Activated CD8-positive, alpha-beta memory T cell treated with anti-CD3 and anti-CD28 coated beads for 36 hours (primary cell): ENCODE measurements around the gene AKT1. TPM values are rescaled to one million over a fixed set of nuclear protein-coding genes. Genes with fewer than 3 reads are reported as not detected.

Experiments
- CTCF ChIA-PET: fragments of 350-600 bp; sonication (Branson Sonifier 250); formaldehyde crosslinking; loops from one replicate; lab custom pipeline; 2021; ENCODE audit warnings: antibody characterized with exemption; lab: Charles Lee
- POLR2A ChIA-PET: fragments of 350-600 bp; sonication (Branson Sonifier 250); formaldehyde crosslinking; loops from one replicate; lab custom pipeline; 2021; ENCODE audit warnings: antibody characterized with exemption; lab: Charles Lee
- total RNA-seq, 2 experiments: library from RNA; stranded (reverse); gene quantifications; one replicate each; pipeline ENCODE4 v1.2.3, GENCODE V29; 2021

AKT1 gene
- total RNA-seq, 2 experiments from 2014 or later, result 155 to 173 TPM

- CTCF ChIA-PET, result interaction anchor here (1.6 to 1.9 kb wide), 2 partner anchors 34 to 49 kb away, joined by 3 to 9 read pairs; partner anchors contain the start of gene SIVA1
These were observed 7.0 kb upstream of the AKT1 start for GRCh38 chr14:104802394-104803184.

DNA sequence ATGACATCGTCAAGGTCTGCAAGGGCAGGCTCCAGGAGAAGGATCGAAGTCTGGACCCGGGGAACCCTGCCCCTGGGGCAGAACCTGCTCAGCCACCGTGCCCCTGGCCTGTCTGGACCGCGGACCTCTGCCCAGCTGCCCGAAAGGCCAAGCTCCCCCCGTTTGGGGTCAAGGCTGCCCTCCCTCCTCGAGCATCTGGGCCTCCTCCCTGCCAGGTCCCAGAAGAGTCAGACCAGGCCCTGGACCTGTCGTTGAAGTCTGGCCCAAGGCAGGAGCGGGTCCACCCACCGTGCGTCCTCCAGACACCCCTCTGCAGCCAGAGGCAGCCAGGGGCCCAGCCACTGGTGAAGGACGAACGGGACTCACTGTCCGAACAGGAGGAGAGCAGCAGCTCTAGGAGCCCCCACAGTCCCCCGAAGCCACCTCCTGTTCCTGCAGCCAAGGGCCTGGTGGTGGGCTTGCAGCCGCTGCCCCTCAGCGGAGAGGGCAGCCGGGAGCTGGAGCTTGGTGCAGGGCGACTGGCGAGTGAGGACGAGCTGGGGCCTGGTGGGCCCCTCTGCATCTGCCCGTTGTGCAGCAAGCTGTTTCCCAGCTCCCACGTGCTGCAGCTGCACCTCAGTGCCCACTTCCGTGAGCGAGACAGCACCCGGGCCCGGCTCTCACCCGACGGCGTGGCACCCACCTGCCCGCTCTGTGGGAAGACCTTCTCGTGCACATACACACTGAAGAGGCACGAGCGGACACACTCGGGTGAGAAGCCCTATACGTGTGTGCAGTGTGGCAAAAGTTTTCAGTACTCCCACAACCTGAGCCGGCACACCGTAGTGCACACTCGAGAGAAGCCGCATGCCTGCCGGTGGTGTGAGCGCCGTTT is 6.2 kb upstream of the AKT1 start:
- ChIA-PET POLR2A (interaction anchor here (1.2 kb wide), 1 partner anchor 13 kb away, joined by 14 read pairs; no protein-coding TSS in a partner anchor), CTCF (interaction anchor here (0.9 to 1.9 kb wide), 6 partner anchors 10 to 48 kb away, joined by 3 to 12 read pairs (median 4); partner anchors contain the start of gene SIVA1)

More at GRCh38 chr14:104802394-104803184, 7.0 kb upstream of the AKT1 start:
- POLR2A ChIA-PET, result interaction anchor here (1.2 kb wide), 1 partner anchor 12 kb away, joined by 14 read pairs; no protein-coding TSS in a partner anchor

- POLR2A ChIA-PET, result interaction anchor here (0.6 to 1.2 kb wide), 3 partner anchors 13 to 49 kb away, joined by 3 to 14 read pairs (median 4); partner anchors contain the start of gene SIVA1
- CTCF ChIA-PET, result interaction anchor here (0.9 to 1.9 kb wide), 6 partner anchors 10 to 48 kb away, joined by 3 to 12 read pairs (median 4); partner anchors contain the start of gene SIVA1
These were observed 5.4 kb upstream of the AKT1 start, which contains the start of gene ZBTB42 for GRCh38 chr14:104800771-104801519. Gene ZBTB42 (plus strand): TSS chr14:104801101. CDS start chr14:104801198, 97 bp downstream.

DNA sequence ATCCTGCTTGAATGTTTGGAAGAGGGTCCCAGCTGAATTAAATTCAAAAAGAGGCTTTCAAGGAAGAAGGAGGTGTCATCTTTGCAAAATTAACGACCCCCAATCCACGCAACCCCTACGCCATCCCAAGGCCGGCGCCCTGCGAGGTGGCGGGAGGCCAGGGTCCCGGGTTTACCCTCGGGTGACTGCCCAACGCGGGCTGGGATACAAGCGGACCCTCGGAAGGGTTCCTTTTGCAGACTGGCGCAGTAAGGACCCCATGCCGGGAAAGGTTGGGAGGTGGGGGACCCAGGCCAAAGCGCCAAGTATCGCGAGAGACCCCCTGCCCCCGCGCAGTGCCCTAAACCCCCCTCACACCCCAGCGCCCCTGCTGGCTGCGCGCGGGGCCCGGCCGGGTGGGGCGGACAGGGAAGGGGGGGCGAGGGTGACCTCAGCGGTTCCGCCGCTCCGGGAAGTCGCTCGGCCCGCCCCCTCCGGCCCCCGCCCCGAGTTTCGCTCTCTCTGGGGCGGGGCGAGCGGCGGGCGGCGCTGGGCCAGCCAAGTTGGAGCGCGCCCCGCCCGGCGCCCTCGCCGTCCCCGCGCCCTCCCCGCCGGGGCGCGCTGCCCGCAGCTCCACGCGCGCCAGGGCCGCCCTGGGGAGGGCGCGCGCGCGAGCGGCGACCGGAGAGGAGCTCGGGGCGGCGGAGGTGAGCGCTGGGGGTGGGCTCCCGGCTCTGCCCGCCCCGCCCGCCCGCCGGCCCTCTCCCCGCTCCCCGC is 4.6 kb upstream of the AKT1 start:
- ChIA-PET POLR2A (interaction anchor here (1.0 kb wide), 1 partner anchor 48 kb away, joined by 4 read pairs; the partner anchor contains the start of gene SIVA1), CTCF (interaction anchor here (0.9 to 1.9 kb wide), 5 partner anchors 9 to 32 kb away, joined by 4 to 12 read pairs (median 5); no protein-coding TSS in a partner anchor)

DNA sequence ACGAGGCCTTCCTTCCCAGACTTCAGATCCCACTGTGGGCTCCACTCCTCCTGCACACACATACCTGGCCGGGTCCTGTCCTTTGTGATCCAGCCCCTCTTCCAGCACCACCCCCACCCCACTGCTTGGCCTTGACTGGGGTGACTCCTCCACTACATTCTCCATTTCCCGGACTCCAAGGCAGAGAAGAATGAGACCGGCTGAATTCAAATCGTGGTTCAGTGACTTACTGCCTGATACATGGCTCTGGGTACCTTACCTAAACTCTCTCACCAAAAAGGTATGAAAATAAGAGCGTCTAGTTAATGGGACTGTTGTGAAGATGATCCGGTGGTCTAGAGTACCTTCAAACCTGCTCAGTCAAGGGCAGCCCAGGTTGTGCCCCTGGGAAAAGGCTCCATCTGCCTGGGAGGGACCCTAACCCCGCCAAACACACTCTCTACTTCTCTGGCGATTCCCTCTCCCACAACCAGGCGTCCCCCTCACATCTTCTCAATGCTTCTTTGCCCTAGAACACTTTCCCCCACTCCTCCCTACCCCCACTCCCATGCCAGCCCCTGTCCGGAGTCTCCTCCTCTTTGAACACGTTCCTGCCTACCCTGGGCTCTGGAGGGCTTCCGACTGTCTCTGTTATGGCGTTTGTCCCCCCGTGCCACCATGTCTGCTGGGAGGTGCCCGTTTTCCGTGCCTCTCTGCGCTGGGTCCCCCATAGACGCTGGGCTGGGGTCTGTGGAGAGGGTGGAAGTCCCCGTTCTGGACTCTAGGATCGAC is 3.9 kb upstream of the AKT1 start:
- CTCF ChIA-PET, result interaction anchor here (1.9 kb wide), 1 partner anchor 31 kb away, joined by 6 read pairs; no protein-coding TSS in a partner anchor
- POLR2A ChIA-PET, result no interaction called here

- CTCF ChIA-PET, result interaction anchor here (1.9 kb wide), 1 partner anchor 30 kb away, joined by 6 read pairs; no protein-coding TSS in a partner anchor
- POLR2A ChIA-PET, result no interaction called here
These were observed 3.0 kb upstream of the AKT1 start for GRCh38 chr14:104798300-104799243.

- ChIA-PET POLR2A (no interaction called here), CTCF (interaction anchor here (1.9 kb wide), 1 partner anchor 29 kb away, joined by 6 read pairs; no protein-coding TSS in a partner anchor)
These were observed 1.8 kb upstream of the AKT1 start for GRCh38 chr14:104797115-104798044.

DNA sequence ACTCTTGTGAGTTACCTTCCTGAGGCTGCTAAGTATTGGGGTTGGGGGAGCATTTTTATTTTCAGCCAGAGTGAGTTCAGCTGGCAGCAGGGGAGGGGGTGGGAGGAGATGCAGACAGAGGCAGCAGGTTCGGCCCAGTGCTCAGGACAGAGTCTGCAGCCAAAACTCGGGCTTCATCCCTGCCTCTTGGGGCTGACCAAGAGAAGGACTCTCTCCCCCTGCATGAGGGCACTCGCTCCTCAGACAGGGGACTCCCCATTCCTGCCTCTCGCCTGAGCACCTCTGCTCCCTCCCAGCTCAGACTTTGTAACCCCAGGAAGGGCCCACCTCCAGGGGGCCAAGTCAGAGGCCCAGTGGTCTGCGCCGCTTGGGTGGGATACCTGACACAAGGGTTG is 1.1 kb upstream of the AKT1 start:
- CTCF ChIA-PET, result no interaction called here
- POLR2A ChIA-PET, result interaction anchor here (1.4 kb wide), 1 partner anchor 44 kb away, joined by 6 read pairs; the partner anchor contains the start of gene SIVA1

- CTCF ChIA-PET, result interaction anchor here (0.6 to 1.0 kb wide), 2 partner anchors 27 to 43 kb away, joined by 3 read pairs; partner anchors contain the start of gene SIVA1
- POLR2A ChIA-PET, result interaction anchor here (0.6 to 1.4 kb wide), 2 partner anchors 30 to 44 kb away, joined by 5 to 6 read pairs; partner anchors contain the start of gene SIVA1
These were observed 486 bp upstream of the AKT1 start for GRCh38 chr14:104795781-104796686.

- ChIA-PET POLR2A (no interaction called here), CTCF (interaction anchor here (1.0 to 2.2 kb wide), 3 partner anchors 26 to 42 kb away, joined by 3 to 18 read pairs (median 8); no protein-coding TSS in a partner anchor)
These were observed 936 bp downstream of the AKT1 start for GRCh38 chr14:104794631-104794992.

DNA sequence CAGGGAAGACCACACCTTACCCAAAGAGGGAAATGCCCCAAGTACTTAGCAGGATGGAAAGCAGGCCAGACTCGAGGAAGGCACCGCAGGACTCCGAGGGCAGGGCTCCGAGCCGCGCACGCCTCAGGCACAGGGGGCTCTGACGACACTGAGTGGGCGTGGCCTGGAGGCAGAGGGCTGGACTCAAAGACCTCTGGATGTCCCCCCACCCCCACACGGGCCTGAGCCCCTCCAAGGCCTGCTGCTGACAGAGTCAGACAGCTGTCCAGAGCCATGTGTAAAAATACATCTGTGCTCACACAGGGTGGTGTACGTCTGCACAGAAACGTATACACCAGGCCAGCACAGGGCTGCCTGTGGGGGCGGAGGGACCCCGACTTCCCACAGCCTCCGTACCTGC is 1.4 kb downstream of the AKT1 start:
- ChIA-PET CTCF (interaction anchor here (1.0 to 2.2 kb wide), 3 partner anchors 25 to 42 kb away, joined by 3 to 18 read pairs (median 8); no protein-coding TSS in a partner anchor), POLR2A (interaction anchor here (0.5 kb wide), 2 partner anchors 18 to 366 kb away, joined by 6 to 7 read pairs; no protein-coding TSS in a partner anchor)

DNA sequence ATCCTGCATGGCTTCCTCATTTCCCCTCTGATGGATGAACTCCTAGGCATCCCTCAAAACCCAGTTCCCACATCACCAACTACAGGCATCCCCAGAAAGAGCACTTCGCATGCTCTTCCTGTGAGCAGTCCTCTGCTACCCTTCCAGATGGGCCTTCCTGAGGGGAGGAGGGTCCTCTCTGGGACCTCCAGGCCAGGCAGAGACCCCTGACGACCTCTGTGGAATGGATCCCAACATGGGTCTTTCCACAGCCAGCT is 1.9 kb downstream of the AKT1 start:
- POLR2A ChIA-PET, result no interaction called here
- CTCF ChIA-PET, result interaction anchor here (2.2 kb wide), 1 partner anchor 25 kb away, joined by 18 read pairs; no protein-coding TSS in a partner anchor

GRCh38 chr14:104792945-104793702 is 2.4 kb downstream of the AKT1 start:
- ChIA-PET POLR2A (no interaction called here), CTCF (interaction anchor here (2.2 kb wide), 1 partner anchor 24 kb away, joined by 18 read pairs; no protein-coding TSS in a partner anchor)
